Large intestine (tissue), 3 donors: ENCODE results near the gene THBS3. TPM values are rescaled to one million over a fixed set of nuclear protein-coding genes. Genes with fewer than 3 reads are reported as not detected.
"Not testable (repeated sequence)": the region's sequence is repeated elsewhere in the genome, so short reads cannot be mapped to it uniquely, and the experiment has no call there.

ENCODE experiments used
- DNase-seq, 2 donors: peaks; one replicate each; pipeline versions ENCODE4 v3.0.0 to v3.0.0-alpha.2; 2013
- H3K27ac ChIP-seq: one replicate; pipeline ENCODE4 v1.5.1; 2013; ENCODE audit warnings: low read length
- H3K27me3 ChIP-seq: 2 replicates; pipeline ENCODE4 v1.6.1; 2013; ENCODE audit warnings: low read length; ENCODE audit not compliant: control insufficient read depth, insufficient read depth
- H3K36me3 ChIP-seq: 2 replicates; pipeline ENCODE4 v1.6.1; 2013; ENCODE audit warnings: low read length; ENCODE audit not compliant: control insufficient read depth, insufficient read depth
- H3K4me1 ChIP-seq: one replicate; pipeline ENCODE4 v1.6.1; 2013; ENCODE audit warnings: low read length; ENCODE audit not compliant: control insufficient read depth, insufficient read depth
- H3K4me3 ChIP-seq: one replicate; pipeline ENCODE4 v1.5.1; 2013; ENCODE audit warnings: low read length
- H3K9me3 ChIP-seq: one replicate; pipeline ENCODE4 v1.6.1; 2013; ENCODE audit warnings: mild to moderate bottlenecking, low read depth, low read length, moderate library complexity; ENCODE audit not compliant: control insufficient read depth
- WGBS: methylation state at CpG from one replicate; pipeline ENCODE4 v1.1.5; 2013; ENCODE audit warnings: low lambda C conversion rate; ENCODE audit not compliant: insufficient coverage; 5-methylcytosine and 5-hydroxymethylcytosine counted together
- polyA plus RNA-seq: library from polyadenylated mRNA; unstranded; fragments of 120-200 nt; gene quantifications from one replicate; pipeline ENCODE4 v1.2.1, GENCODE V29; 2013

Gene THBS3
- polyA plus RNA-seq, 1 donor, result 40.9 TPM

- no CpG with 5 or more reads among the region's 23 CpGs for WGBS
- Histone ChIP-seq H3K27ac (no peak overlapping the region), H3K27me3 (no peaks in the 10 kb centered on the region), H3K4me1 (peaks cover 13% of the 10 kb centered on the region), H3K4me3 (peak overlapping the region; percentile 55), H3K36me3 (peaks cover 14% of the 10 kb centered on the region), H3K9me3 (no peaks in the 10 kb centered on the region)
- DNase-seq, result peak; percentile 86 to 92
These were observed 43.1 kb upstream of the THBS3 start for GRCh38 chr1:155250633-155251449.

GRCh38 chr1:155250246-155250632, 42.5 kb upstream of the THBS3 start:
- WGBS, result no CpG with 5 or more reads among the region's 28 CpGs
- Histone ChIP-seq H3K4me3 (peak overlapping the region; percentile 55), H3K36me3 (peaks cover 14% of the 10 kb centered on the region), H3K27me3 (no peaks in the 10 kb centered on the region), H3K9me3 (no peaks in the 10 kb centered on the region), H3K4me1 (peaks cover 15% of the 10 kb centered on the region), H3K27ac (no peak overlapping the region)
- no peak for DNase-seq

GRCh38 chr1:155247667-155248553, 40.2 kb upstream of the THBS3 start:
- no peaks in the 10 kb centered on the region for H3K27me3 ChIP-seq
- no peak overlapping the region for H3K27ac ChIP-seq
- H3K36me3 ChIP-seq, result peaks cover 14% of the 10 kb centered on the region
- peaks cover 4% of the 10 kb centered on the region for H3K9me3 ChIP-seq
- no peak for DNase-seq
- H3K4me3 ChIP-seq, result no peak overlapping the region
- peaks cover 13% of the 10 kb centered on the region for H3K4me1 ChIP-seq
- no CpG with 5 or more reads among the region's 26 CpGs for WGBS

- not testable (repeated sequence) for DNase-seq, H3K27ac ChIP-seq, H3K27me3 ChIP-seq, H3K9me3 ChIP-seq, H3K4me3 ChIP-seq
- WGBS, result 100% methylated on average over 2 of the region's 3 CpGs
- H3K36me3 ChIP-seq, result peaks cover 14% of the 10 kb centered on the region
- peaks cover 13% of the 10 kb centered on the region for H3K4me1 ChIP-seq
These were observed 39.1 kb upstream of the THBS3 start for GRCh38 chr1:155246796-155247195.

- Histone ChIP-seq H3K27ac (peak overlapping the region; percentile 90), H3K36me3 (peaks cover 14% of the 10 kb centered on the region), H3K4me3 (peak overlapping the region; percentile 75), H3K4me1 (peaks cover 7% of the 10 kb centered on the region), H3K27me3 (no peaks in the 10 kb centered on the region), H3K9me3 (peaks cover 4% of the 10 kb centered on the region)
- DNase-seq, result no peak
- WGBS, result no CpG with 5 or more reads among the region's 8 CpGs
These were observed 37.4 kb upstream of the THBS3 start for GRCh38 chr1:155245163-155245524.

- peak; percentile 96 to 98 for DNase-seq
- Histone ChIP-seq H3K36me3 (peaks cover 18% of the 10 kb centered on the region), H3K4me3 (peak overlapping the region; percentile 75), H3K9me3 (peaks cover 4% of the 10 kb centered on the region), H3K27ac (peak overlapping the region; percentile 90), H3K4me1 (peaks cover 7% of the 10 kb centered on the region), H3K27me3 (no peaks in the 10 kb centered on the region)
- WGBS, result no CpG with 5 or more reads among the region's 53 CpGs
These were observed 36.9 kb upstream of the THBS3 start for GRCh38 chr1:155244368-155245162.

GRCh38 chr1:155242805-155243358, 35.2 kb upstream of the THBS3 start:
- Histone ChIP-seq H3K9me3 (peaks cover 4% of the 10 kb centered on the region), H3K27me3 (no peaks in the 10 kb centered on the region), H3K4me1 (peaks cover 7% of the 10 kb centered on the region), H3K36me3 (peaks cover 19% of the 10 kb centered on the region), H3K27ac (no peak overlapping the region), H3K4me3 (no peak overlapping the region)
- no peak for DNase-seq
- no CpG with 5 or more reads among the region's 3 CpGs for WGBS

- peaks cover 7% of the 10 kb centered on the region for H3K4me1 ChIP-seq
- DNase-seq, result no peak
- peaks cover 4% of the 10 kb centered on the region for H3K9me3 ChIP-seq
- no peaks in the 10 kb centered on the region for H3K27me3 ChIP-seq
- no peak overlapping the region for H3K27ac ChIP-seq
- peaks cover 16% of the 10 kb centered on the region for H3K36me3 ChIP-seq
- no CpG with 5 or more reads among the region's 4 CpGs for WGBS
- H3K4me3 ChIP-seq, result no peak overlapping the region
These were observed 34.2 kb upstream of the THBS3 start for GRCh38 chr1:155241841-155242264.

- H3K4me3 ChIP-seq, result peak overlapping the region; percentile 31
- H3K9me3 ChIP-seq, result peaks cover 4% of the 10 kb centered on the region
- H3K4me1 ChIP-seq, result peaks cover 7% of the 10 kb centered on the region
- 40% methylated on average over 1 of the region's 4 CpGs for WGBS
- no peaks in the 10 kb centered on the region for H3K27me3 ChIP-seq
- DNase-seq, result peak; percentile 71 to 84
- no peak overlapping the region for H3K27ac ChIP-seq
- H3K36me3 ChIP-seq, result peaks cover 22% of the 10 kb centered on the region
These were observed 33.5 kb upstream of the THBS3 start for GRCh38 chr1:155241069-155241679.
